Superior temporal gyrus (tissue), 1 donor: ENCODE results near the gene H19.

Experiments
- DNase-seq: peaks from one replicate; pipeline ENCODE4 v3.0.0-alpha.2; 2016; ENCODE audit errors: extremely low spot score

H19 gene

GRCh38 chr11:1997755-1998154 lies at the start of gene H19:
H19 (minus strand) TSS chr11:1997842.
- DNase-seq = no peak

- DNase-seq = no peak
Observed at GRCh38 chr11:2041963-2042362, 44.3 kb upstream of the H19 start.

- DNase-seq = no peak
Observed at GRCh38 chr11:2041153-2041552, 43.5 kb upstream of the H19 start.

GRCh38 chr11:2039198-2039759 lies 41.6 kb upstream of the H19 start:
- DNase-seq = no peak

- DNase-seq = no peak
Observed at GRCh38 chr11:2036863-2037486, 39.3 kb upstream of the H19 start.

- DNase-seq = no peak
Observed at GRCh38 chr11:2035382-2035781, 37.7 kb upstream of the H19 start.

- no peak for DNase-seq
Observed at GRCh38 chr11:2031058-2031457, 33.4 kb upstream of the H19 start.

GRCh38 chr11:2027708-2028107 lies 30.1 kb upstream of the H19 start:
- no peak for DNase-seq

GRCh38 chr11:2015025-2015424 lies 17.4 kb upstream of the H19 start:
- no peak for DNase-seq

- no peak for DNase-seq
Observed at GRCh38 chr11:2012440-2012839, 14.8 kb upstream of the H19 start.

- DNase-seq = no peak
Observed at GRCh38 chr11:2004466-2004865, 6.8 kb upstream of the H19 start.

- no peak for DNase-seq
Observed at GRCh38 chr11:2002807-2003206, 5.2 kb upstream of the H19 start.

GRCh38 chr11:2002042-2002776 lies 4.6 kb upstream of the H19 start:
- DNase-seq = no peak

GRCh38 chr11:1998861-1999260 lies 1.2 kb upstream of the H19 start:
- DNase-seq = no peak

- DNase-seq = no peak
Observed at GRCh38 chr11:1998290-1998689, 648 bp upstream of the H19 start.

GRCh38 chr11:1994121-1994520 lies 3.5 kb downstream of the H19 start:
- DNase-seq = no peak

GRCh38 chr11:1992111-1992510 lies 5.5 kb downstream of the H19 start:
- no peak for DNase-seq

GRCh38 chr11:1990872-1991578 lies 6.6 kb downstream of the H19 start:
- no peak for DNase-seq

- no peak for DNase-seq
Observed at GRCh38 chr11:1989953-1990352, 7.7 kb downstream of the H19 start.

- DNase-seq = no peak
Observed at GRCh38 chr11:1988667-1989317, 8.8 kb downstream of the H19 start.

GRCh38 chr11:1988174-1988573 lies 9.5 kb downstream of the H19 start:
- DNase-seq = no peak

GRCh38 chr11:1987024-1987423 lies 10.6 kb downstream of the H19 start:
- no peak for DNase-seq
